ENCODE measurements around the gene GPR108. TPM values are rescaled to one million over a fixed set of nuclear protein-coding genes. Genes with fewer than 3 reads are reported as not detected.

The GPR108 gene
- total and polyA plus RNA-seq, 2 donors from 2014 or later: 113 to 144 TPM

- no peak for TF ChIP-seq CTCF (IDR thresholded peaks at IDR 0.05; ENCODE audit: borderline replicate concordance, extremely low read depth, insufficient read depth)
- FAIRE-seq (no peak), DNase-seq (peak in 2 of 5 donors; percentile 58 to 81)
- Histone ChIP-seq H3K9me3 (ENCODE audit: control insufficient read depth in 2 of 3, insufficient read depth in 1 of 3, low read length in 3 of 3) (no peaks in the 10 kb centered on the region), H3K4me1 (ENCODE audit: control insufficient read depth in 2 of 3, insufficient read depth in 2 of 3, low read depth in 1 of 3, low read length in 3 of 3) (peaks cover 0 to 5% (median 0%) of the 10 kb centered on the region in 3 donors), H3K27me3 (ENCODE audit: control insufficient read depth, insufficient read depth, low read length) (no peaks in the 10 kb centered on the region), H3K27ac (ENCODE audit: low read depth in 2 of 2, low read length in 2 of 2) (no peak overlapping the region), H3K9ac (ENCODE audit: low read length in 3 of 3) (no peak overlapping the region), H3K36me3 (ENCODE audit: control insufficient read depth in 2 of 3, insufficient read depth in 3 of 3, low read length in 3 of 3) (peaks cover 0 to 15% (median 0%) of the 10 kb centered on the region in 3 donors), H3K4me3 (ENCODE audit: low read length in 3 of 3) (no peak overlapping the region)
- intact Hi-C loops (cut with DNase I): no loop called here
Measured at GRCh38 chr19:6754136-6754535, 16.8 kb upstream of the GPR108 start.

- H3K4me1 ChIP-seq (ENCODE audit: control insufficient read depth in 2 of 3, insufficient read depth in 2 of 3, low read depth in 1 of 3, low read length in 3 of 3): peaks cover 0 to 5% (median 0%) of the 10 kb centered on the region in 3 donors
- DNase-seq: peak; percentile 80 to 95 (median 88)
- H3K4me3 ChIP-seq (ENCODE audit: low read length in 3 of 3): peak overlapping the region in 2 of 3 donors; percentile 50 to 54
- no peaks in the 10 kb centered on the region for H3K27me3 ChIP-seq (ENCODE audit: control insufficient read depth, insufficient read depth, low read length)
- no peak for FAIRE-seq
- H3K27ac ChIP-seq (ENCODE audit: low read depth in 2 of 2, low read length in 2 of 2): peak overlapping the region; percentile 68 to 83
- peak overlapping the region in 2 of 3 donors; percentile 40 to 78 for H3K9ac ChIP-seq (ENCODE audit: low read length in 3 of 3)
- peak; percentile 63 for TF ChIP-seq CTCF (IDR thresholded peaks at IDR 0.05; ENCODE audit: borderline replicate concordance, extremely low read depth, insufficient read depth)
- no peaks in the 10 kb centered on the region for H3K9me3 ChIP-seq (ENCODE audit: control insufficient read depth in 2 of 3, insufficient read depth in 1 of 3, low read length in 3 of 3)
- intact Hi-C loops (cut with DNase I): no loop called here
- H3K36me3 ChIP-seq (ENCODE audit: control insufficient read depth in 2 of 3, insufficient read depth in 3 of 3, low read length in 3 of 3): peaks cover 0 to 16% (median 0%) of the 10 kb centered on the region in 3 donors
Measured at GRCh38 chr19:6753178-6754031, 16.0 kb upstream of the GPR108 start.

GRCh38 chr19:6752256-6753177 is 15.1 kb upstream of the GPR108 start:
- intact Hi-C loops (cut with DNase I): no loop called here
- TF ChIP-seq CTCF (IDR thresholded peaks at IDR 0.05; ENCODE audit: borderline replicate concordance, extremely low read depth, insufficient read depth): no peak
- Histone ChIP-seq H3K36me3 (ENCODE audit: control insufficient read depth in 2 of 3, insufficient read depth in 3 of 3, low read length in 3 of 3) (peaks cover 0 to 22% (median 3%) of the 10 kb centered on the region in 3 donors), H3K4me3 (ENCODE audit: low read length in 3 of 3) (peak overlapping the region in 2 of 3 donors; percentile 50 to 54), H3K9me3 (ENCODE audit: control insufficient read depth in 2 of 3, insufficient read depth in 1 of 3, low read length in 3 of 3) (no peaks in the 10 kb centered on the region), H3K4me1 (ENCODE audit: control insufficient read depth in 2 of 3, insufficient read depth in 2 of 3, low read depth in 1 of 3, low read length in 3 of 3) (peaks cover 0 to 5% (median 3%) of the 10 kb centered on the region in 3 donors), H3K27me3 (ENCODE audit: control insufficient read depth, insufficient read depth, low read length) (no peaks in the 10 kb centered on the region), H3K9ac (ENCODE audit: low read length in 3 of 3) (peak overlapping the region in 2 of 3 donors; percentile 40 to 78), H3K27ac (ENCODE audit: low read depth in 2 of 2, low read length in 2 of 2) (peak overlapping the region; percentile 68 to 78)
- FAIRE-seq (no peak), DNase-seq (peak; percentile 69 to 86 (median 78))
